HEK293 (cell line): ENCODE results near the gene AGXT.

Source experiments
- CTCF ChIA-PET: fragments of 350-600 bp; formaldehyde crosslinking; extraction: SDS; loops from one replicate; lab custom pipeline; 2021; ENCODE audit warnings: antibody characterized with exemption; lab: Yijun Ruan, JAX
- POLR2A ChIA-PET: fragments of 300-600 bp; formaldehyde crosslinking; extraction: SDS; loops from one replicate; lab custom pipeline; 2020; ENCODE audit warnings: antibody characterized with exemption, inconsistent platforms; lab: Yijun Ruan, JAX
- H3K27ac ChIP-seq: fragments of 200-500 bp; sonication (Bioruptor generic); 2 replicates; pipeline ENCODE4 v1.5.1; 2014; ENCODE audit warnings: low read depth, low read length, control low read depth, inconsistent platforms; ENCODE audit errors: extremely low read depth
- H3K36me3 ChIP-seq, 2 experiments: fragments of 200-500 bp in 1 of 2; sonication (Bioruptor generic) in 1 of 2; 1 replicate in 1 of 2; 2 replicates in 1 of 2; pipeline ENCODE4 v1.5.1; 2014 to 2017; ENCODE audit warnings: inconsistent platforms in 2 of 2, low read length in 2 of 2; ENCODE audit not compliant: control insufficient read depth in 2 of 2, insufficient read depth in 1 of 2
- H3K4me1 ChIP-seq: fragments of 200-500 bp; sonication (Bioruptor generic); 2 replicates; pipeline ENCODE4 v1.5.1; 2014; ENCODE audit warnings: mild to moderate bottlenecking, low read length, inconsistent platforms; ENCODE audit not compliant: control insufficient read depth, insufficient read depth
- H3K4me3 ChIP-seq: 2 replicates; pipeline ENCODE4 v1.5.1; 2011; ENCODE audit warnings: low read depth, mild to moderate bottlenecking, control low read depth, low read length, moderate library complexity
- H3K9me3 ChIP-seq: fragments of 200-500 bp; sonication (Bioruptor generic); 2 replicates; pipeline ENCODE4 v1.5.1; 2014; ENCODE audit warnings: low read depth, low read length, inconsistent platforms; ENCODE audit not compliant: control insufficient read depth, insufficient read depth
- BCL11B ChIP-seq: fragments of 450-650 bp; formaldehyde crosslinking; IDR thresholded peaks from 2 replicates; pipeline ENCODE4 v1.5.1; 2016; ENCODE audit warnings: low read depth, missing biosample characterization, missing genetic modification characterization
- KLF8 ChIP-seq: fragments of 450-650 bp; formaldehyde crosslinking; IDR thresholded peaks from 2 replicates; pipeline ENCODE4 v1.5.1; 2016; ENCODE audit warnings: missing biosample characterization, missing genetic modification characterization
- PBX3 ChIP-seq: sonication (generic); formaldehyde crosslinking; IDR thresholded peaks from 2 replicates; pipeline ENCODE4 v1.8.1; 2022; ENCODE audit warnings: mild to moderate bottlenecking, moderate library complexity, missing genetic modification reagents
- PRDM2 ChIP-seq: fragments of 450-650 bp; formaldehyde crosslinking; IDR thresholded peaks from 2 replicates; pipeline ENCODE4 v1.5.1; 2016; ENCODE audit warnings: missing biosample characterization, missing genetic modification characterization, borderline replicate concordance
- SCRT1 ChIP-seq: fragments of 450-650 bp; formaldehyde crosslinking; IDR thresholded peaks from 2 replicates; pipeline ENCODE4 v1.5.1; 2016; ENCODE audit warnings: missing biosample characterization, missing genetic modification characterization, borderline replicate concordance
- ZBTB49 ChIP-seq: fragments of 450-650 bp; formaldehyde crosslinking; IDR thresholded peaks from 2 replicates; pipeline ENCODE4 v1.5.1; 2016; ENCODE audit warnings: missing biosample characterization, missing genetic modification characterization, low read depth
- ZFP3 ChIP-seq: fragments of 450-650 bp; formaldehyde crosslinking; IDR thresholded peaks from 2 replicates; pipeline ENCODE4 v1.5.1; 2016; ENCODE audit warnings: low read depth, missing biosample characterization, missing genetic modification characterization
- ZNF121 ChIP-seq: fragments of 450-650 bp; formaldehyde crosslinking; IDR thresholded peaks from 2 replicates; pipeline ENCODE4 v1.5.1; 2016; ENCODE audit warnings: missing biosample characterization, missing genetic modification characterization
- ZNF155 ChIP-seq: fragments of 450-650 bp; formaldehyde crosslinking; IDR thresholded peaks from 2 replicates; pipeline ENCODE4 v1.5.1; 2016; ENCODE audit warnings: missing biosample characterization, missing genetic modification characterization
- ZNF26 ChIP-seq: fragments of 450-650 bp; formaldehyde crosslinking; IDR thresholded peaks from 2 replicates; pipeline ENCODE4 v1.5.1; 2016; ENCODE audit warnings: missing biosample characterization, missing genetic modification characterization
- ZNF416 ChIP-seq: fragments of 450-650 bp; formaldehyde crosslinking; IDR thresholded peaks from 2 replicates; pipeline ENCODE4 v1.5.1; 2016; ENCODE audit warnings: missing biosample characterization, missing genetic modification characterization
- ZNF48 ChIP-seq: fragments of 450-650 bp; formaldehyde crosslinking; IDR thresholded peaks from 2 replicates; pipeline ENCODE4 v1.5.1; 2016; ENCODE audit warnings: missing biosample characterization, missing genetic modification characterization
- ZNF513 ChIP-seq: fragments of 450-650 bp; IDR thresholded peaks from 2 replicates; pipeline ENCODE4 v1.5.1; 2018; ENCODE audit warnings: missing biosample characterization, missing genetic modification characterization
- ZNF514 ChIP-seq: fragments of 450-650 bp; formaldehyde crosslinking; IDR thresholded peaks from 2 replicates; pipeline ENCODE4 v1.5.1; 2016; ENCODE audit warnings: missing biosample characterization, missing genetic modification characterization
- ZNF624 ChIP-seq: fragments of 450-650 bp; formaldehyde crosslinking; IDR thresholded peaks from 2 replicates; pipeline ENCODE4 v1.5.1; 2017; ENCODE audit warnings: missing biosample characterization, missing genetic modification characterization
- ZNF654 ChIP-seq: fragments of 450-650 bp; formaldehyde crosslinking; IDR thresholded peaks from 2 replicates; pipeline ENCODE4 v1.5.1; 2016; ENCODE audit warnings: low read depth, missing biosample characterization, missing genetic modification characterization
- ZNF692 ChIP-seq: fragments of 450-650 bp; formaldehyde crosslinking; IDR thresholded peaks from 2 replicates; pipeline ENCODE4 v1.5.1; 2016; ENCODE audit warnings: missing biosample characterization, missing genetic modification characterization
- ZSCAN4 ChIP-seq: fragments of 450-650 bp; formaldehyde crosslinking; IDR thresholded peaks from 2 replicates; pipeline ENCODE4 v1.5.1; 2017; ENCODE audit warnings: missing biosample characterization, missing genetic modification characterization

Gene AGXT

GRCh38 chr2:240819858-240820606 lies 48.6 kb upstream of the AGXT start, which contains the start of gene KIF1A (continued):
- TF ChIP-seq BCL11B (tag by site-specific recombination) (no peak), PBX3 (CRISPR knock-in tag) (no peak), ZNF26 (tag by site-specific recombination) (no peak), KLF8 (no peak), ZBTB49 (tag by site-specific recombination) (no peak), ZSCAN4 (tag by site-specific recombination) (no peak), ZNF48 (tag by site-specific recombination) (no peak), ZNF416 (tag by site-specific recombination) (no peak), SCRT1 (no peak), ZNF654 (no peak), ZFP3 (tag by site-specific recombination) (no peak), ZNF514 (tag by site-specific recombination) (no peak), ZNF121 (tag by site-specific recombination) (no peak), ZNF513 (tag by site-specific recombination) (no peak), ZNF624 (tag by site-specific recombination) (no peak)

GRCh38 chr2:240820607-240821428 lies 47.8 kb upstream of the AGXT start:
- peak overlapping the region; percentile 73; the same call in 1 of the 2 replicates for H3K27ac ChIP-seq
- TF ChIP-seq ZNF692 (tag by site-specific recombination) (0 out of 2 replicates have a peak, but pooled peaks have one; percentile 14), PRDM2 (no peak), ZNF155 (tag by site-specific recombination) (no peak)

More at GRCh38 chr2:240820607-240821428, 47.8 kb upstream of the AGXT start:
- POLR2A ChIA-PET = interaction anchor here (0.9 to 1.4 kb wide), 4 partner anchors 11 to 21 kb away, joined by 3 to 5 read pairs (median 3); no protein-coding TSS in a partner anchor
- Histone ChIP-seq H3K36me3 (peaks cover 0 to 5% of the 10 kb centered on the region in 2 experiments; a peak in 1 of 3 replicates), H3K9me3 (no peaks in the 10 kb centered on the region), H3K4me1 (peaks cover 5% of the 10 kb centered on the region; the same call in 1 of the 2 replicates), H3K4me3 (peak overlapping the region; percentile 52)
- CTCF ChIA-PET = interaction anchor here (1.5 kb wide), 1 partner anchor 20 kb away, joined by 9 read pairs; no protein-coding TSS in a partner anchor
